Activated T-helper 1 cell treated with anti-CD3 and anti-CD28 coated beads, Interleukin-2, amount 50 U/mL, for 16 hours (primary cell): ENCODE data around the gene RASA3.

ENCODE experiments used
- DNase-seq, 2 donors: peaks; one replicate each; pipeline ENCODE4 v3.0.0-alpha.2; 2020; ENCODE audit warnings: low read depth in 1 of 2, low spot score in 1 of 2

The RASA3 gene

GRCh38 chr13:113943821-113944565, 188.4 kb downstream of the RASA3 start:
- DNase-seq = no peak

DNA sequence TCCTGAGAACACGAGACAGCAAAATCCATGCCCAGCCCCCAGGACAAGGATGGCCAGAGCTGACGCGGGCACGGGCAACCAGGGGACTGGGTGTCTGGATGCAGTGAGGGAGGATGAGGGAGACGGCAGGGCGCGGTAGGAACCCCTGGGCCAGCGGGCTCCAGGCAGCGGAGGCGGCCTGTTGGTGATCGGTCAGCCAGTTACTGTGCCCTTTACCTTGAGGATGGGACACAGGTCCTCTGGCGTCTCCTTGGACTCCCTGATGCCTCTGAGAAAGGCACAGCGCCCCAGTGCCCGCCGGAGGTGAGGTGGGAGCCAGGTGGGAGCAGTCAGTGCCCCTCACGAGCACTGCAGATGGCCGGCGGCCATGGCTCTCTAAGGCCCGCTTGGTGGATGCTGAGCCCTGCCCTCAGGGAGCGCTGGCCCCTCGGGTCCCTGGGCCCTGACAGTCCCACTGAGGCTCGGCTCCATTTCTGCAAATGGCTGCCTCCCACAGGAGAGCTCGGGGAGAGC, 189.8 kb downstream of the RASA3 start:
- DNase-seq = no peak

- no peak for DNase-seq
Measured at GRCh38 chr13:113941571-113942191, 190.7 kb downstream of the RASA3 start.

DNA sequence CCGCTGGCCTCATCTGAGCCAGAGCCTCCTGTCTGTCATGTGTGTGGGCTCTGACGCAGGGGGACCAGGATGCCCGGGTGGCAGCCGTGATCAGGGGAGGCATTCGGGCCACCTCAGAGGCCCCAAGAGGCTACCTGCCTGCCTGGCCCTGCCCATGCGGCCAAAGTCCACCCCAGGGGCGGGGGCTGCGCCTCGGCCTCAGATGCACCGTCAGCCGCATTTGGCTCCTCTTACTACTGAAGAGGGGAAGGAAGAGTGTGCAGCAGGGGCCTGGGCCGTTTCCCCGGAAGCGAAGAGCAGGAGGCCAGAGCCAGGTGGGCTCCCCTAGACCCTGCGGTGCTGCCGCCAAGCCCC, 192.5 kb downstream of the RASA3 start:
- no peak for DNase-seq

DNA sequence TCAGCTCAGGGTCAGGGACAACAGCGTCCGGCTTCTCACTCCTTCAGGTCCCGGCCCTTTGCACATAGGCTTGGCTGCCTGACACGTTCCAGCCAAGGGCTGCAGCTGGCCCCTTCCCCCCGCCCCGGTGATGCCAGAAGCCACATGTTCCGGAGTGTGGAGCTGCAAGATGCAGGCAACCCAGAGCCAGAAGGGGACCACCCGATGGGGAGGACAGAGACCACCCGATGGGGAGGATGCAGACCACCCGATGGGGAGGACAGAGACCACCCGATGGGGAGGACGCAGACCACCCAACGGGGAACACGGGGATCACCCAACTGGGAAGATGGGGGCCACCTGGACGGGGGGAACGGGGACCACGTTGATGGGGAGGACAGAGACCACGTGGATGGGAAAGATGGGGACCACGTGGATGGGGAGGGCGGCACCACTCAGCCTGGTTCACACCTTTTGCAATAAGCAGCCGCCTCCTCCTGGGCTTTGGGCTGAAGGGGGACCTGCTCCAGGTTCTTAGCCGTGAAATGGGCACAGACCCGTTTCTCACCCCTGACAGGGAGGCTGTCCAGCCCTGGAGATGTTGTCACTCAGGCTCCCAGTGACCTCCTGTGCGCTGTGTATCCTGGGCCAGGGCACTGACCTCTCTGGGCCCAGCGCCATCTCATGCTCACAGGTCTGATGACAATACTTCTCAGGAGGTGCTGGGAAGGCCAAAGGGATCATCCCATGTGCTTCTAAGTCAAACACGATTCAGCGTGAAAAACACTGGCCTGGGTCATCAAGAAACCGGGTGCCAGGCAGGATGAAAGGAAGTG, 193.1 kb downstream of the RASA3 start:
- DNase-seq = no peak

DNA sequence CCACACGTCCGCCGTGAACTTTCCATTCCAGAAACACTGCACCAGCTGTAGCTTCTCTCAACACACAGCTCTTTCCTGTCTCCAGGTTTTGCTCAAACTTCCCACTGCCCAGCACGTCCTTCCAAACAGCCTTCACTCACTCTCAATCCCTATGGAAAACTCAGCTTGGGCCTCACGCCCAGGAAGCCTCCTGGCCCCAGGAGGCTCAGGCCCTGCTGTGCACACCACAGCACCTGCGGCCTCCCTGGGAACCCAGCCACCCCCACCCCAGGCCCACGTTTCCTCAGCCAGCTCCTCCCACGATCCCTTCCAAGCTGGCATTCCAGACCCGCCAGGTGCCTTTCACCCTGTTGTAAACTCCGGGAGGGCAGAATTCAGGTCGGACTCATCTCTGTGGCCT, 193.7 kb downstream of the RASA3 start:
- DNase-seq = no peak

GRCh38 chr13:113938246-113938645, 194.2 kb downstream of the RASA3 start:
- DNase-seq = no peak

GRCh38 chr13:113937527-113938180, 194.8 kb downstream of the RASA3 start:
- DNase-seq = no peak

GRCh38 chr13:113937073-113937472, 195.3 kb downstream of the RASA3 start:
- no peak for DNase-seq

- DNase-seq = no peak
Measured at GRCh38 chr13:113936166-113936965, 196.1 kb downstream of the RASA3 start.

- DNase-seq = no peak
Measured at GRCh38 chr13:113935001-113935844, 197.2 kb downstream of the RASA3 start.

- DNase-seq = no peak
Measured at GRCh38 chr13:113934576-113934975, 197.8 kb downstream of the RASA3 start.

DNA sequence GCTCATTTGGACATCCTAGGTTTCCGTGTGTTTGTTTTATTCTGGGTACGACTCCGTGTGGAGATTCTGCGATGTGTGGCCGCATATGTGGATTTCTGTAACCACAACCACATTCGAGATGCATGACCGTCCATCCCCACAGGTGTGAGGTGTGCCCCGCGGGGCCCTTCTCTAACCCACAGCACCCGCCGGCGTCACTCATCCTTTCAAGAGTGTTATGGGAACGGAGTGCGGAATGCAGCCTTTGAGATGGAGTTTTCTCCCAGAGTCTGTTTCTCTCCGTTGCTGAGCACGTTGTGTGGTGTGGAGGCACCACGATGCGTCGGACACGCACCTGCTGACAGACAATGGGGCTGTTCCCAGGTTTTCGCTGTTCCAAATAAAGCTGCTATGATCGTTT, 198.5 kb downstream of the RASA3 start:
- DNase-seq = no peak

DNA sequence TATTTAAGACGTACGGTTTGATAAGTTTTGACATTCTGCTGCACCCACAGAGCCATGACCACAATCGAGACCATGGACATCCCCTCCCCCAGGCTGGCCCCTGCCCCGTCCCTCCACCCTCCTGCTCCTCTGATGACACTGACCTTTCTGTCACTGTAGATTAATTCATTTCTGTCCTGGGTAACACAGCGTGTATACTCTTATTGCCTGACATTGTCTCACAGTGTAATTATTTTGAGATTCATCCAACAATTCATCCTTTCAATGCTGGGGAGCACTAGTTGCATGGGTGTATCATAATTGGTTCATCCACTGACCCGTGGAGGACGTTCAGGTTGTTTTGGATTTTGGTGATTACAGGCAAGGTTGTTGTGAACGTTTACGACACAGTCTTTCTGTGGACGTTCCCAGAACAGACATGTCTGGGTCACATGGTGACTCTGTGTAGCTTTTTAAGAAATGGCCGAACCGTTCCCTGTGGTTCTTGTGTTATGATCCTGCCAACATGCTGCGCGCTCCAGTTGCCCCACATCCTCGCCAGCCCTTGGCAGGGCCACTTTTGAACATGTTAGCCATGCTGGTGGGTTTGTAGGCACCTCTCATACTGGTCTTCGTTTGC, 200.5 kb downstream of the RASA3 start:
- DNase-seq = no peak

- DNase-seq = peak; percentile 29
Measured at GRCh38 chr13:113930671-113931637, 201.5 kb downstream of the RASA3 start.

DNA sequence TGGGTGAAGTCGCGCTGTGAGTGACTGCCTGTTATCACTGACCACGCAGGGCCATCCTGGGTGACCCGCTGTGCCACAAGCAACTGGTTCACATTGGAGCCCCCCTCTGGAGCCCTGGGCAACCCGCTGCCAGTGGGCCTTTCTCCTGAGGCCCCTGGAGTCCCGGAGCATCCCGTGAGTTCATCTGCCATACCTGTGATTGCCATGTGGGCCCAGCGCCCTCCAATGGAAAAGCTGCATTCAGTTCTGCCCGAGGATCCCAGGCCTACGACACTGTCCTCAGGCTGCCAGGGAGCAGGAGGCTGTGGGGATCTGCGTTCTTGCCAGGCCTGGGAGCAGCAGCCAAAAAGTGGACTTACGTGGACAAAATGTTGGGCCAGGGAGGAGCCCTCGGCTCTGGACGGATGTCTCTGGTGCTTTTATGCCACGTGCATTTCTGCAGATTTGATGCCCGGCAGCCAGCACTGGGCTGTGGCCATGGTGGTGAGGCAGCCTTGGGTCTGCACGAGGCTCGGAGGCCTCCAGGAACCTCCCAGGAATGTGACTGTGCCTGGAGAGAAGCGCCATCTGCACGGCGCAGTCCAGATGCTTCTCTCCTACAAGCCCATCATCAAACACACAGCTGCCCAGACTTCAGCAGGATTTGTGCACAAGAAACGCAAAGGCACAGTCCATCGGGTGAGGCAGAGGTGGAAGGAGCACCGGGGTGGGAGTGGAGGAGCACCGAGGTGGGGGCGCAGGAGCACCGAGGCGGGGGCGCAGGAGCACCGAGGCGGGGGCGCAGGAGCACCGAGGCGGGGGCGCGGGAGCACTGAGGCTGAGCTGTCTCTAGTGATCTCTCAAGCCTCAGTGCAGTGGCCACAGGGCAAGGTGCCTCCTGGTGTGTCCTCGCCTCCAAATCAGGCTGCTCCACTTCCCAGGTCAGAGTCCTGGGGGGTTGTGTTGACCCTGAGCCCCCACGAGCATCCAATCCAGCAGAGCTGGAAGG, 202.5 kb downstream of the RASA3 start:
- no peak for DNase-seq
